CD14-positive monocyte (primary cell): ENCODE measurements around the gene TACC3. TPM values are rescaled to one million over a fixed set of nuclear protein-coding genes. Genes with fewer than 3 reads are reported as not detected.
A peak's percentile ranks its signal among the peaks of the same experiment; 100 is the strongest.

Source experiments
- DNase-seq, 3 donors: peaks; one replicate each; pipeline ENCODE4 v3.0.0-alpha.2; 2011 to 2022
- H2AFZ ChIP-seq: 2 replicates; pipeline ENCODE4 v1.6.0; 2012; ENCODE audit warnings: mild to moderate bottlenecking, low read depth, low read length, inconsistent platforms; ENCODE audit not compliant: insufficient read depth, poor library complexity, severe bottlenecking
- H3K27ac ChIP-seq, 2 donors: 1 replicate in 1 of 2; 2 replicates in 1 of 2; pipeline ENCODE4 v1.5.1; 2012 to 2013; ENCODE audit warnings: low read length in 2 of 2, control low read depth in 1 of 2, inconsistent platforms in 1 of 2, low read depth in 1 of 2, mild to moderate bottlenecking in 1 of 2
- H3K27me3 ChIP-seq, 2 donors: one replicate each; pipeline versions ENCODE4 v1.6.0 to v1.6.1; 2011 to 2013; ENCODE audit warnings: low read length in 2 of 2; ENCODE audit not compliant: control insufficient read depth in 2 of 2, insufficient read depth in 2 of 2
- H3K36me3 ChIP-seq, 2 donors: replicated peaks in 1 of 2; 1 replicate in 1 of 2; 2 replicates in 1 of 2; pipeline versions ENCODE4 v1.5.1 to v1.6.1; 2012 to 2013; ENCODE audit warnings: low read length in 2 of 2, control low read depth in 1 of 2, inconsistent platforms in 1 of 2, mild to moderate bottlenecking in 1 of 2; ENCODE audit not compliant: insufficient read depth in 2 of 2, control insufficient read depth in 1 of 2
- H3K4me1 ChIP-seq, 2 donors: 1 replicate in 1 of 2; 2 replicates in 1 of 2; pipeline versions ENCODE4 v1.5.1 to v1.6.1; 2012 to 2013; ENCODE audit warnings: low read length in 2 of 2, control low read depth in 1 of 2, inconsistent platforms in 1 of 2, mild to moderate bottlenecking in 1 of 2, moderate library complexity in 1 of 2; ENCODE audit not compliant: insufficient read depth in 2 of 2, control insufficient read depth in 1 of 2
- H3K4me2 ChIP-seq: replicated peaks from 2 replicates; pipeline ENCODE3; 2012; ENCODE audit warnings: low read length, moderate library complexity, mild to moderate bottlenecking; ENCODE audit not compliant: poor library complexity, severe bottlenecking; ENCODE audit errors: extremely low read depth
- H3K4me3 ChIP-seq, 3 experiments: fragments of 200-600 bp in 1 of 3; sonication (generic) in 1 of 3; replicated peaks in 1 of 3; 1 replicate in 2 of 3; 2 replicates in 1 of 3; pipeline ENCODE4 v1.5.1; 2011 to 2013; ENCODE audit warnings: low read length in 3 of 3, mild to moderate bottlenecking in 3 of 3, control low read depth in 2 of 3, low read depth in 2 of 3, inconsistent platforms in 1 of 3, moderate library complexity in 1 of 3
- H3K79me2 ChIP-seq: 2 replicates; pipeline ENCODE4 v1.6.0; 2012; ENCODE audit warnings: mild to moderate bottlenecking, control low read depth, inconsistent platforms, low read length, moderate library complexity; ENCODE audit not compliant: insufficient read depth
- H3K9ac ChIP-seq: 2 replicates; pipeline ENCODE4 v1.6.0; 2017; ENCODE audit warnings: low read length, mild to moderate bottlenecking; ENCODE audit not compliant: insufficient read depth, poor library complexity, severe bottlenecking
- H3K9me3 ChIP-seq, 2 donors: replicated peaks in 1 of 2; 1 replicate in 1 of 2; 2 replicates in 1 of 2; pipeline versions ENCODE4 v1.5.1 to v1.6.1; 2012 to 2013; ENCODE audit warnings: low read length in 2 of 2, control low read depth in 1 of 2; ENCODE audit not compliant: control insufficient read depth in 1 of 2, insufficient read depth in 1 of 2
- H4K20me1 ChIP-seq: 2 replicates; pipeline ENCODE4 v1.6.0; 2012; ENCODE audit warnings: mild to moderate bottlenecking, low read length, control low read depth, moderate library complexity; ENCODE audit not compliant: insufficient read depth
- H3K27ac Mint-ChIP-seq, 7 donors: one replicate each; pipeline ENCODE4 v1.8.0; 2020; ENCODE audit warnings: mild to moderate bottlenecking in 7 of 7, mixed read lengths in 7 of 7, moderate library complexity in 6 of 7, inconsistent platforms in 2 of 7
- H3K27me3 Mint-ChIP-seq, 3 donors: one replicate each; pipeline ENCODE4 v1.8.0; 2021 to 2022; ENCODE audit warnings: low read depth in 3 of 3, mild to moderate bottlenecking in 3 of 3, mixed read lengths in 3 of 3, moderate library complexity in 3 of 3, inconsistent platforms in 1 of 3
- H3K36me3 Mint-ChIP-seq, 2 donors: one replicate each; pipeline ENCODE4 v1.8.0; 2020; ENCODE audit warnings: mixed read lengths in 2 of 2, inconsistent platforms in 1 of 2, mild to moderate bottlenecking in 1 of 2
- H3K4me1 Mint-ChIP-seq: one replicate; pipeline ENCODE4 v1.8.0; 2020; ENCODE audit warnings: mild to moderate bottlenecking, mixed read lengths
- H3K4me3 Mint-ChIP-seq, 2 donors: one replicate each; pipeline ENCODE4 v1.8.0; 2020; ENCODE audit warnings: mild to moderate bottlenecking in 2 of 2, mixed read lengths in 2 of 2, moderate library complexity in 1 of 2
- H3K9me3 Mint-ChIP-seq, 7 donors: one replicate each; pipeline ENCODE4 v1.8.0; 2020 to 2022; ENCODE audit warnings: mixed read lengths in 7 of 7, mild to moderate bottlenecking in 6 of 7, moderate library complexity in 6 of 7, inconsistent platforms in 2 of 7
- WGBS: methylation state at CpG from one replicate; pipeline ENCODE4 v1.1.5; 2013; ENCODE audit warnings: missing lambda C conversion rate; ENCODE audit not compliant: insufficient coverage; 5-methylcytosine and 5-hydroxymethylcytosine counted together
- intact Hi-C, 2 donors: fragments of 100-400 bp; cut with micrococcal nuclease; formaldehyde crosslinking; loops; one replicate each; pipeline versions ENCODE4 v1.15.0 to v1.15.1; 2023
- polyA plus RNA-seq, 3 donors: library from polyadenylated mRNA; depleted of rRNA in 1 of 3; unstranded in 2 of 3; stranded (reverse) in 1 of 3; fragments of 300-500 nt in 2 of 3; fragments of >200 nt in 1 of 3; fragmentation: Illumina TruSeq in 2 of 3; gene quantifications; 1 replicate in 2 of 3; 2 replicates in 1 of 3; pipeline ENCODE4 v1.2.3, GENCODE V29; 2012 to 2021
- TF ChIP-seq, protein P1 (sequence below): fragments of 200-600 bp; IDR thresholded peaks from one replicate; pipeline ENCODE4 v1.8.0; 2022; ENCODE audit warnings: antibody characterized with exemption, mild to moderate bottlenecking

TACC3 gene
- polyA plus RNA-seq, 3 donors, result 43.7 to 84.2 (median 56.6) TPM

DNA sequence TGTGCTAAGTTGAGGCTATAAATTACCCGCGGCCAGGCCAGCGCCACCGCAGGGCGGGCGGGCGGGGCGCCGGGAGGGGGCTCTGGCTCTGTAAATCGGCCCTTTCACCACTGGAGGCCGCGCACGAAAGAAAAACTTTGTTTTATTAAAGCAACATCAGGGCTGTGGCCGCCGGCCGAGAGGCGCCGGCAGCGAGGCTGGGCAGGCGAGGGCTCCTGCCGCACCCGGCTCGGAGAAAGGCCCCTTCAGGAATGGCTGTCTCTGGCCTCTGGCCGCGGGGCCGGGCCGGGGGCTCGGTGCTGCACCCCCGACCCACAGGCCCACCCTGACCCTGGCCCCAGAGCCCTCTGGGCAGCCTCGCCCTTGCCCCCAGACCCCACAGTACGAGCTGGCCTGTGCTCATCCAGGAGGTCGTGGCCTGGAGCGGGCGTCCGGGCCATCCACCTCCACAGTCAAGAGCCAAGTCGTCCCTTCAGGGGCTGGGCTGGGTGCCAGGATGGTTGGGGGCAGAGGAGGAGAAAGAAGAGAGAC, 42.3 kb downstream of the TACC3 start:
- H3K36me3 ChIP-seq, result no peaks in the 10 kb centered on the region
- intact Hi-C loops, result no loop called here
- H3K9me3 ChIP-seq, result no peaks in the 10 kb centered on the region
- H3K4me3 ChIP-seq, result no peak overlapping the region
- H2AFZ ChIP-seq, result no peak overlapping the region
- peaks cover 3 to 48% of the 10 kb centered on the region in 2 donors for H3K27me3 ChIP-seq
- no peak overlapping the region for H3K4me2 ChIP-seq
- Mint-ChIP-seq H3K9me3 (peaks cover 0 to 6% (median 0%) of the 10 kb centered on the region in 7 donors), H3K4me3 (peak overlapping the region in 1 of 2 donors; percentile 69), H3K27me3 (peaks cover 31 to 66% (median 34%) of the 10 kb centered on the region in 3 donors), H3K4me1 (peaks cover 1% of the 10 kb centered on the region), H3K36me3 (no peaks in the 10 kb centered on the region), H3K27ac (no peak overlapping the region)
- no peaks in the 10 kb centered on the region for H4K20me1 ChIP-seq
- H3K4me1 ChIP-seq, result no peaks in the 10 kb centered on the region
- TF ChIP-seq, protein P1, sequence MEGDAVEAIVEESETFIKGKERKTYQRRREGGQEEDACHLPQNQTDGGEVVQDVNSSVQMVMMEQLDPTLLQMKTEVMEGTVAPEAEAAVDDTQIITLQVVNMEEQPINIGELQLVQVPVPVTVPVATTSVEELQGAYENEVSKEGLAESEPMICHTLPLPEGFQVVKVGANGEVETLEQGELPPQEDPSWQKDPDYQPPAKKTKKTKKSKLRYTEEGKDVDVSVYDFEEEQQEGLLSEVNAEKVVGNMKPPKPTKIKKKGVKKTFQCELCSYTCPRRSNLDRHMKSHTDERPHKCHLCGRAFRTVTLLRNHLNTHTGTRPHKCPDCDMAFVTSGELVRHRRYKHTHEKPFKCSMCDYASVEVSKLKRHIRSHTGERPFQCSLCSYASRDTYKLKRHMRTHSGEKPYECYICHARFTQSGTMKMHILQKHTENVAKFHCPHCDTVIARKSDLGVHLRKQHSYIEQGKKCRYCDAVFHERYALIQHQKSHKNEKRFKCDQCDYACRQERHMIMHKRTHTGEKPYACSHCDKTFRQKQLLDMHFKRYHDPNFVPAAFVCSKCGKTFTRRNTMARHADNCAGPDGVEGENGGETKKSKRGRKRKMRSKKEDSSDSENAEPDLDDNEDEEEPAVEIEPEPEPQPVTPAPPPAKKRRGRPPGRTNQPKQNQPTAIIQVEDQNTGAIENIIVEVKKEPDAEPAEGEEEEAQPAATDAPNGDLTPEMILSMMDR, result no peak
- no peak overlapping the region for H3K27ac ChIP-seq
- DNase-seq, result no peak
- 9% methylated on average over 29 of the region's 36 CpGs for WGBS
- no peaks in the 10 kb centered on the region for H3K79me2 ChIP-seq
- H3K9ac ChIP-seq, result no peak overlapping the region

DNA sequence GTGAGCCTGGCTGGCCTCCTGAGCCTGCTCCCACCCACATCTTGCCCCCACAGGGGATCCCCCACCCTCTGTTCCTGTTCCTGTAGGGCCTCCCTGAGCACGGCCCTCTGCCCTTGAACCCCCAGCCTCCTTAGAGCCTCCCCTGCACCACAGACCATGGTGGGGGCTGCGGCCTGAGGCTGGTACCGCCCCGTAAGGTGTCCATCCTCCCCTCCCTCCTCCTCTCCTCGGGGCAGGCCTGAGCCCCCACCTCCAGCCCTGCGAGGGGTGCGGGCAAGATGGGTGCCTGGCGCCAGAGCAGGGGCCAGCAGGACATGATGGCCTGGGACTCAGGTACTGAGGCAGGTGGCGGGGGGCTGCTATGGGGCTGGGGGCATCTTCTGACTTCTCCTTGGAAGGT, 43.3 kb downstream of the TACC3 start:
- no peaks in the 10 kb centered on the region for H3K79me2 ChIP-seq
- no peak overlapping the region for H3K4me2 ChIP-seq
- peaks cover 35 to 76% (median 40%) of the 10 kb centered on the region in 3 donors for H3K27me3 Mint-ChIP-seq
- no peaks in the 10 kb centered on the region for H3K36me3 Mint-ChIP-seq
- H3K9me3 Mint-ChIP-seq, result peaks cover 0 to 6% (median 0%) of the 10 kb centered on the region in 7 donors
- TF ChIP-seq, protein P1, result no peak
- no peak overlapping the region for H3K27ac ChIP-seq
- DNase-seq, result no peak
- H3K9ac ChIP-seq, result no peak overlapping the region
- no peaks in the 10 kb centered on the region for H4K20me1 ChIP-seq
- H3K27ac Mint-ChIP-seq, result no peak overlapping the region
- no peaks in the 10 kb centered on the region for H3K36me3 ChIP-seq
- WGBS, result 90% methylated on average over 9 of the region's 9 CpGs
- intact Hi-C loops, result no loop called here
- H3K4me1 Mint-ChIP-seq, result peaks cover 1% of the 10 kb centered on the region
- no peaks in the 10 kb centered on the region for H3K4me1 ChIP-seq
- H3K4me3 Mint-ChIP-seq, result peak overlapping the region in 1 of 2 donors; percentile 26
- H3K4me3 ChIP-seq, result no peak overlapping the region
- no peaks in the 10 kb centered on the region for H3K9me3 ChIP-seq
- no peak overlapping the region for H2AFZ ChIP-seq
- H3K27me3 ChIP-seq, result peaks cover 3 to 54% of the 10 kb centered on the region in 2 donors
